Transverse colon (tissue), 4 donors: ENCODE results near the gene GSK3B.

Source experiments
- POLR2A ChIP-seq: fragments of 450-650 bp; IDR thresholded peaks from one replicate; pipeline ENCODE4 v1.6.1; 2016; ENCODE audit warnings: antibody characterized with exemption, mild to moderate bottlenecking, moderate library complexity
- POLR2AphosphoS5 ChIP-seq, 3 donors: sonication (generic); formaldehyde crosslinking; IDR thresholded peaks; one replicate each; pipeline ENCODE4 v1.6.1; 2016; ENCODE audit warnings: antibody characterized with exemption in 3 of 3
- TF ChIP-seq, protein P1 (sequence below), 5 experiments: fragments of 200-600 bp in 3 of 5; fragments of 450-650 bp in 2 of 5; sonication (generic) in 3 of 5; IDR thresholded peaks; 1 replicate in 2 of 5; 2 replicates in 3 of 5; pipeline ENCODE4 v1.5.1; 2016 to 2017; ENCODE audit warnings: antibody characterized with exemption in 5 of 5, inconsistent platforms in 3 of 5, mild to moderate bottlenecking in 2 of 5, moderate library complexity in 1 of 5

DNA sequence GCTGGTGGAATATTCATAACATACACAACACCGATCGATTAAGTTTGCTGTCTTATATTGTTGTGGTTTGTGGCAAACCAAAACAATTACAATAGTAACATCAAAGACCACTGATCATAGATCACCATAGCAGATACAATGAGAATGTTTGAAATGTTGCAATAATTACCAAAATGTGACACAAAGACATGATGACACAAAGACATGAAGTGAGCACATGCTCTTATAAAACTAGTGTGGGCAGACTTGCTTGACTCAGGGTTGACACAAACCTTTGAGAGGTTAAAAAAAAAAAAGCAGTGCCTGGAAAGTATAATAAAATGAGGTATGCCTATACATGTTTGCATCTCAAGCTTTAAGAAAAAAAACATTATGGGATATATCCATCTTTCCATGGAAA is 182.0 kb downstream of the GSK3B start:
- TF ChIP-seq, protein P1, sequence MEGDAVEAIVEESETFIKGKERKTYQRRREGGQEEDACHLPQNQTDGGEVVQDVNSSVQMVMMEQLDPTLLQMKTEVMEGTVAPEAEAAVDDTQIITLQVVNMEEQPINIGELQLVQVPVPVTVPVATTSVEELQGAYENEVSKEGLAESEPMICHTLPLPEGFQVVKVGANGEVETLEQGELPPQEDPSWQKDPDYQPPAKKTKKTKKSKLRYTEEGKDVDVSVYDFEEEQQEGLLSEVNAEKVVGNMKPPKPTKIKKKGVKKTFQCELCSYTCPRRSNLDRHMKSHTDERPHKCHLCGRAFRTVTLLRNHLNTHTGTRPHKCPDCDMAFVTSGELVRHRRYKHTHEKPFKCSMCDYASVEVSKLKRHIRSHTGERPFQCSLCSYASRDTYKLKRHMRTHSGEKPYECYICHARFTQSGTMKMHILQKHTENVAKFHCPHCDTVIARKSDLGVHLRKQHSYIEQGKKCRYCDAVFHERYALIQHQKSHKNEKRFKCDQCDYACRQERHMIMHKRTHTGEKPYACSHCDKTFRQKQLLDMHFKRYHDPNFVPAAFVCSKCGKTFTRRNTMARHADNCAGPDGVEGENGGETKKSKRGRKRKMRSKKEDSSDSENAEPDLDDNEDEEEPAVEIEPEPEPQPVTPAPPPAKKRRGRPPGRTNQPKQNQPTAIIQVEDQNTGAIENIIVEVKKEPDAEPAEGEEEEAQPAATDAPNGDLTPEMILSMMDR (IDR thresholded peaks at IDR 0.05): no peak
- TF ChIP-seq POLR2A (no peak), POLR2AphosphoS5 (IDR thresholded peaks at IDR 0.05) (no peak)
